NT2/D1 (cell line): ENCODE results near the gene RPS18.

Source experiments
- SUZ12 ChIP-seq: IDR thresholded peaks from 2 replicates; pipeline ENCODE4 v1.6.1; 2011; ENCODE audit not compliant: insufficient read length, insufficient read depth; ENCODE audit errors: extremely low read depth
- YY1 ChIP-seq: IDR thresholded peaks from 2 replicates; pipeline ENCODE4 v1.6.1; 2011; ENCODE audit not compliant: insufficient read length, insufficient read depth

DNA sequence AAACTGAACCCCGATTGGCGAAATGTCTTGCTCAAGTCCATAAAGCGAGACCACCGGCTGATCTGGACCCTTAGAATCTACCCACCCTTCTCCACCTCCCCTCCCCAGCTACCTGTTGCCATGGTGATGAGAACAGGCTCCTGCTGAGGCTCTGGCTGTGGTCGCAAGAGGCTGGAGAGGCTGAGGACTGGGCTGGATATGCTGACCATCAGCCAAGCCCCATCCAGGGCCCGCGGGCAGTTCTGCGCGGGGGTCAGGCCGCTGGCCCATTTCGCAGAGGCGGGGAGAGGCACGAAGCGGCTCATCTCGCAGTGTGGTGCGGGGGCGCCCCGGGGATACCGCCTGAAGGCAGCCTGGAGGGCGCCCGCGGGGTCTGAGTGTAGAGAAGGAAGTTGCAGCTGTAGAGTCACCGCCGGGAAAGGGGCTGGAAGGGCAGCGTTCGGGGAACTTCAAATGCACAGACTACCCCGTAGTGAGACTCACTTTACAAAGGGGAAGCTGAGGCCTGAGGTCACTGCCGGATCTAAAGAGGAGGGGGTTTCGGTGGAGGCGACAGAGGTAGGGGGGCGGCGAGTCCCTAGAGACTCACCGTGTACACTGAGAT is 41.3 kb downstream of the RPS18 start:
- TF ChIP-seq YY1, result no peak
- TF ChIP-seq SUZ12, result no peak
